Thyroid gland (tissue), 4 donors: ENCODE results near the gene CACNA1S. TPM values are rescaled to one million over a fixed set of nuclear protein-coding genes. Genes with fewer than 3 reads are reported as not detected.

Source experiments
- DNase-seq, 2 donors: peaks; one replicate each; pipeline ENCODE4 v3.0.0-alpha.2; 2019
- H3K27ac ChIP-seq, 3 donors: fragments of 200-600 bp; sonication (generic); 1 replicate in 2 of 3; 2 replicates in 1 of 3; pipeline ENCODE4 v1.5.1; 2016 to 2019; ENCODE audit warnings: mild to moderate bottlenecking in 1 of 3, moderate library complexity in 1 of 3
- H3K27me3 ChIP-seq: fragments of 200-600 bp; sonication (generic); one replicate; pipeline ENCODE4 v1.5.1; 2019
- H3K36me3 ChIP-seq, 2 donors: fragments of 200-600 bp; sonication (generic); one replicate each; pipeline ENCODE4 v1.5.1; 2016 to 2019
- H3K4me1 ChIP-seq, 2 donors: fragments of 200-600 bp; sonication (generic); one replicate each; pipeline ENCODE4 v1.5.1; 2017 to 2019
- H3K4me3 ChIP-seq, 3 donors: fragments of 200-600 bp; sonication (generic); replicated peaks in 1 of 3; 1 replicate in 2 of 3; 2 replicates in 1 of 3; pipeline ENCODE4 v1.5.1; 2016; ENCODE audit warnings: mild to moderate bottlenecking in 1 of 3
- H3K9me3 ChIP-seq: fragments of 200-600 bp; sonication (generic); one replicate; pipeline ENCODE4 v1.5.1; 2017
- POLR2A ChIP-seq, 2 donors: fragments of 450-650 bp; IDR thresholded peaks; one replicate each; pipeline ENCODE4 v1.6.1; 2017; ENCODE audit warnings: antibody characterized with exemption in 2 of 2, mild to moderate bottlenecking in 2 of 2, moderate library complexity in 1 of 2
- WGBS, 2 donors: methylation state at CpG; one replicate each; pipeline ENCODE4 v1.1.5; 2017; 5-methylcytosine and 5-hydroxymethylcytosine counted together
- intact Hi-C: fragments of 100-400 bp; cut with DNase I; formaldehyde crosslinking; loops from one replicate; pipeline ENCODE4 v1.15.1; 2023
- total RNA-seq, 4 donors: library from RNA; depleted of rRNA; stranded (reverse); fragments of >200 nt; gene quantifications; one replicate each; pipeline ENCODE4 v1.2.3, GENCODE V29; 2016
- TF ChIP-seq, protein P1 (sequence below), 6 experiments: fragments of 200-600 bp in 3 of 6; fragments of 450-650 bp in 3 of 6; sonication (generic) in 3 of 6; IDR thresholded peaks; one replicate each; pipeline ENCODE4 v1.5.1; 2016 to 2019; ENCODE audit warnings: antibody characterized with exemption in 6 of 6, mild to moderate bottlenecking in 2 of 6, inconsistent platforms in 1 of 6, moderate library complexity in 1 of 6

The CACNA1S gene
- total RNA-seq, 4 donors from 2014 or later, result not detected

DNA sequence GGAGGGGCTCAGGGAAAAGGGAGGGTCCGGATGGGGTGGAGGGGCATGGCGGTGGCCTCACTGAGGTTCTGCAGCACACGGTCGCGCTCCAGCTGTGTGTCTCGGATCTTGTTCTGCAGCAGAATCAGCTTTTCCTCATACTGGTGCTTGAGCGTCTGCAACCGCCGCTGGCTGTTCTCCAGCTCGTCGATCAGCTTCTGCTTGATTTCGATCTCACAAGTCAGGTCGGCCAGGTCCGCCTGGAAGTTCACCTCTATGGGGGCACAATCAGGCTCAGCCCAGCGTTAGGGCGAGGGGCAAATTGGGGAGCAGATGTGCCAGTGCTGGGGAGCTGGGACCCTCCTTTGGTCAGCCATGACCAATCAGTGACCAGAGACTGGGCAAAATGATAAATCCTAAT lies 113.9 kb downstream of the CACNA1S start:
- WGBS, 2 donors, result 74 to 76% methylated on average over 16 of the region's 16 CpGs
- Histone ChIP-seq H3K27ac (no peak overlapping the region), H3K36me3 (no peaks in the 10 kb centered on the region), H3K4me1 (no peaks in the 10 kb centered on the region), H3K9me3 (no peaks in the 10 kb centered on the region), H3K27me3 (no peaks in the 10 kb centered on the region), H3K4me3 (no peak overlapping the region)
- intact Hi-C loops, result no loop called here
- TF ChIP-seq POLR2A (IDR thresholded peaks at IDR 0.05), result no peak
- TF ChIP-seq, protein P1, sequence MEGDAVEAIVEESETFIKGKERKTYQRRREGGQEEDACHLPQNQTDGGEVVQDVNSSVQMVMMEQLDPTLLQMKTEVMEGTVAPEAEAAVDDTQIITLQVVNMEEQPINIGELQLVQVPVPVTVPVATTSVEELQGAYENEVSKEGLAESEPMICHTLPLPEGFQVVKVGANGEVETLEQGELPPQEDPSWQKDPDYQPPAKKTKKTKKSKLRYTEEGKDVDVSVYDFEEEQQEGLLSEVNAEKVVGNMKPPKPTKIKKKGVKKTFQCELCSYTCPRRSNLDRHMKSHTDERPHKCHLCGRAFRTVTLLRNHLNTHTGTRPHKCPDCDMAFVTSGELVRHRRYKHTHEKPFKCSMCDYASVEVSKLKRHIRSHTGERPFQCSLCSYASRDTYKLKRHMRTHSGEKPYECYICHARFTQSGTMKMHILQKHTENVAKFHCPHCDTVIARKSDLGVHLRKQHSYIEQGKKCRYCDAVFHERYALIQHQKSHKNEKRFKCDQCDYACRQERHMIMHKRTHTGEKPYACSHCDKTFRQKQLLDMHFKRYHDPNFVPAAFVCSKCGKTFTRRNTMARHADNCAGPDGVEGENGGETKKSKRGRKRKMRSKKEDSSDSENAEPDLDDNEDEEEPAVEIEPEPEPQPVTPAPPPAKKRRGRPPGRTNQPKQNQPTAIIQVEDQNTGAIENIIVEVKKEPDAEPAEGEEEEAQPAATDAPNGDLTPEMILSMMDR (IDR thresholded peaks at IDR 0.05), result no peak
- no peak for DNase-seq

DNA sequence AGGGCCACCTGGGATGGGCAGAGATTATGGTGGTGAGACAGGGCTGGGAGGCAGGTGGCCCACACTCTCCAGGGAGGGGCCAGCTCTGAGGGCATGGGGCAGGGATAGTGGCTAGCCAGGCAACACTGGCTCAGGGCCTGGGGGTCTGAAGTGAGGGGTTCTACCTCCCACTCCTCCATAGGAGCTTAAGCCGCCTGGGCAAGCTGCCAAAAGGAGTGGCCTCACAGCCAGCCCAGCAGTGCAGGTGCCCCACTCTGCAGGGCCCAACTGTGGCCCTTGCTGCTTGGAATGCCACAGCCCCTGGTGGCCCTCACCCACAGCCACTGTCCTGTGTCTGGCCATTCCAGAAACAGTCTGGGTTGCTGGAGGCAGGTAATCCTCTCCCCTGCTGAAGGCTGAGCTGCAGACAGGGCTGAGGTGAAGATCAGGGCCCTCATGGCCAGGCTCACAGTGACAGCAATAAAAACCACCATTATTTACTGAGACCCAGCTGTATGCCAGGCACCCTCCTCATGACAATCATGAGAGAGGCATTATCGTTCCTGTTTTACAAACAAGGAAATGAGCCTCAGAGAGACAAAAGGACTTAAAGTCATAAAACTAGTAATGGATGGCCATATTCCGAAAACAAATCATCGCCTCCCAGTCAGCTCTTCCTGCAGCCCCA lies 119.7 kb downstream of the CACNA1S start:
- 72 to 76% methylated on average over 3 of the region's 4 CpGs for WGBS, 2 donors
- no peaks in the 10 kb centered on the region for H3K9me3 ChIP-seq
- no peak overlapping the region for H3K4me3 ChIP-seq
- no peaks in the 10 kb centered on the region for H3K4me1 ChIP-seq
- TF ChIP-seq, protein P1 (IDR thresholded peaks at IDR 0.05), result no peak
- no peak for TF ChIP-seq POLR2A (IDR thresholded peaks at IDR 0.05)
- H3K36me3 ChIP-seq, result no peaks in the 10 kb centered on the region
- H3K27me3 ChIP-seq, result no peaks in the 10 kb centered on the region
- H3K27ac ChIP-seq, result no peak overlapping the region
- intact Hi-C loops, result no loop called here
- no peak for DNase-seq

DNA sequence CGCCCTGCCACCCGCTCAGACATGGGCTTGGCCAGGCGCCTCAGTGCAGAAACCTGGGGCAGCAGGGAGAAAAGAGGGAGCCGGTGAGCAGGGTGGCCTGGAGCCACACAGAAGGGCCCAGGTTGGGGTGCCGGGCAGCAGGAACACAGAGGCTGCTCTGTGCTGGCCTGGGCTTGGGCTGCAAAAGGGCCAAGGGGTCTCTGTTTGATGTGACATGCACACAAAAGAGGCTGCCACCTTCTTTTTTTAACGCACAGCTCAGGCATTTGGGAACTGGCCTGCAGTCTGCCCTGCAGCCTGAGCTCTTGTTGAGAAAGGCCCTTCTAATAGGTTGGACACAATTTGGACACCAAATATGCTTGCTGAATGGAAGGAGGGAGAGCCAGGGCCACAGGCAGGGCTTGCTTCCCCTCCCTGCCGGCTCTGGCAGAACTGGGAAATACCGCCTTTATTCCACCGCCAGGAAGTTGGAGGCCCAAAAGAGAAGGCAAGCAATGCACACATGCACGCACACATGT lies 121.1 kb downstream of the CACNA1S start:
- Histone ChIP-seq H3K27me3 (no peaks in the 10 kb centered on the region), H3K9me3 (no peaks in the 10 kb centered on the region), H3K36me3 (no peaks in the 10 kb centered on the region), H3K27ac (no peak overlapping the region), H3K4me3 (no peak overlapping the region), H3K4me1 (no peaks in the 10 kb centered on the region)
- TF ChIP-seq, protein P1 (IDR thresholded peaks at IDR 0.05), result no peak
- TF ChIP-seq POLR2A (IDR thresholded peaks at IDR 0.05), result no peak
- intact Hi-C loops, result no loop called here
- WGBS, 2 donors, result 89 to 90% methylated on average over 7 to 10 of the region's 10 CpGs
- no peak for DNase-seq

DNA sequence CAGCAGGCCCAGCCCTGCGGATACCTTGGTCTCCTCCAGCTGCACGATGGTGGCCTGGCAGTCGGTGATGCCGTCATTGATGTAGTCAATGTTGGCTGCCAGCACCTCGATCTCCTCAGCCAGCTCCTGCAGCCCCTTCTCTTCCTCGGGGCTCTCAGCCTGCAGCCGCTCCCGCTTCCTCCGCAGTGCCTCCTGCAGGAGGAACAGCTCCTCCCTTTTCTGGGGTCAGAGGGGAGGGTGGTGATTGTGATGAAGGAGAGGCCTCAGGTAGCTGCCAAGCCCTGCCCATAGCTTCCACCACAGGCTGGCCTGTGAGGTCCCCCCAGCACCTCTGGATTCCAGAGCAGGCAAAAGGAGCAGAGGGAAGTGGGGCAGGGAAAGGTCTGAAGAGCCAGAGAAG lies 122.1 kb downstream of the CACNA1S start:
- no peak for DNase-seq
- H3K27ac ChIP-seq, result no peak overlapping the region
- no peak for TF ChIP-seq POLR2A (IDR thresholded peaks at IDR 0.05)
- TF ChIP-seq, protein P1 (IDR thresholded peaks at IDR 0.05), result no peak
- no peaks in the 10 kb centered on the region for H3K27me3 ChIP-seq
- intact Hi-C loops, result no loop called here
- no peaks in the 10 kb centered on the region for H3K9me3 ChIP-seq
- H3K36me3 ChIP-seq, result no peaks in the 10 kb centered on the region
- H3K4me3 ChIP-seq, result no peak overlapping the region
- WGBS, 2 donors, result 89 to 94% methylated on average over 9 of the region's 9 CpGs
- H3K4me1 ChIP-seq, result no peaks in the 10 kb centered on the region

Other genes starting within 250 kb of the CACNA1S start
- gene GPR25, start 239.4 kb downstream of the CACNA1S start, total RNA-seq, result under 1 TPM in 1 of 4 donors, not detected in 3; 0.27 TPM
- gene INAVA, start 217.5 kb downstream of the CACNA1S start, total RNA-seq, result under 1 TPM in 1 of 4 donors, not detected in 3; 0.27 TPM
- gene KIF21B, start 88.7 kb downstream of the CACNA1S start, total RNA-seq, result 1 to 10 TPM in 3 of 4 donors, under 1 TPM in 1; 0.89 to 1.5 (median 1.1) TPM
- not detected for gene ASCL5, start 14.8 kb upstream of the CACNA1S start, total RNA-seq
- 100 to 1,000 TPM in 3 of 4 donors, 10 to 100 TPM in 1; 88.9 to 190 (median 133) TPM for gene TMEM9, start 42.0 kb upstream of the CACNA1S start, total RNA-seq
- 10 to 100 TPM; 16.2 to 78.6 (median 33.0) TPM for gene IGFN1, start 78.4 kb upstream of the CACNA1S start, total RNA-seq
- gene PKP1, start 171.1 kb upstream of the CACNA1S start, total RNA-seq, result under 1 TPM in 3 of 4 donors, not detected in 1; 0.11 to 0.94 (median 0.54) TPM